Hematopoietic multipotent progenitor cell treated with erythropoietin and hydrocortisone succinate and interleukin-3 and kit ligand, for 8 days (in vitro differentiated cells): ENCODE data around the gene SYNPR.
"Not testable (repeated sequence)": the region's sequence is repeated elsewhere in the genome, so short reads cannot be mapped to it uniquely, and the experiment has no call there.

ENCODE experiments used
- DNase-seq: peaks from one replicate; pipeline ENCODE4 v3.0.0-alpha.2; 2015

The SYNPR gene

DNA sequence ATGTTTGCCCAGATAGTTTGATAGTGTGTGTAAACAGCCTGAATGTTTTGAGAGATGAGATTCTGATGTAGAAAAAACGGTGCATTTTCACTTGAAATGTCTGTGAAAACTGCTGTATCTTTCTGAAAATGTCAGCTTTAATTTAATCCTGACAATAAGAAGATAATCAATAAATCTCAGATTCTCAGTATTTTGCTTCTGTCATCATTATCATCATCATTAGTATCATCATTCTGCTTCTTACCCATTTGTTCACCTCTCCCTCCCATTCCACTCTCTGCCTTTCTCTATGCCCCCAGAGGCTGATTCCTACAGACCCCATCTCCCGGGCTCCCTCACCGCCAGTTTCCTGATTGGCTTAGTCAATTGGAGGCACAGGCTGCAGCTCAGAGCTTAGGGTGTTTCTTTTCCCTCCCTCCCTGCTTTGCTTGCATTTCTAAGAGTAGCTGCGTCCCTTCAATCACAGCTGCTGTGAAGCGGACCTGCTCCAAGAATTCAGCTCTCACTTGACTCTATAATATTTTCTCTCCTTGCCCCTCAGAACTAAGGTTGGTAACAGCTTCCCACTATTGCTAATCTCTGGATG is 366.2 kb downstream of the SYNPR start:
- DNase-seq: no peak

DNA sequence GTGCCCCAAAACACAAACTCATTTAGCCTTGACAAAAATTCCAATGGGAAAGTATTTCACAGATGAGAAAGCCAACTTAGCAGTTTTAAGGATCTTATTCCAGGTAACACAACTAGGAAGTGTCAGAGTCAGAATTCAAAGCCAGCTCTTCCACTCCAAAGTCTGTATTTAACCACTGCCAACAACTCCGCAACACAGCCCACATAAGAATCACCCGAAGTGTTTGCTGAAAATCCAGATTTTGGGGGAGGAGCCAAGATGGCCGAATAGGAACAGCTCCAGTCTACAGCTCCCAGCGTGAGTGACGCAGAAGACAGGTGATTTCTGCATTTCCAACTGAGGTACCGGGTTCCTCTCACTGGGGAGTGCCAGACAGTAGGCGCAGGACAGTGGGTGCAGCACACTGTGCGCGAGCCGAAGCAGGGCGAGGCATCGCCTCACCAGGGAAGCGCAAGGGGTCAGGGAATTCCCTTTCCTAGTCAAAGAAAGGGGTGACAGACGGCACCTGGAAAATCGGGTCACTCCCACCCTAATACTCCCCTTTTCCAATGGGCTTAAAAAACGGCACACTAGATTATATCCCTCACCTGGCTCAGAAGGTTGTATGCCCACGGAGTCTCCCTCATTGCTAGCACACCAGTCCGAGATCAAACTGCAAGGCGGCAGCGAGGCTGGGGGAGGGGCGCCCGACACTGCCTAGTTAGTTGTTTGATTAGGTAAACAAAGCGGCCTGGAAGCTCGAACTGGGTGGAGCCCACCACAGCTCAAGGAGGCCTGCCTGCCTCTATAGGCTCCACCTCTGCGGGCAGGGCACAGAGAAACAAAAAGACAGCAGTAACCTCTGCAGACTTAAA is 367.0 kb downstream of the SYNPR start:
- not testable (repeated sequence) for DNase-seq

DNA sequence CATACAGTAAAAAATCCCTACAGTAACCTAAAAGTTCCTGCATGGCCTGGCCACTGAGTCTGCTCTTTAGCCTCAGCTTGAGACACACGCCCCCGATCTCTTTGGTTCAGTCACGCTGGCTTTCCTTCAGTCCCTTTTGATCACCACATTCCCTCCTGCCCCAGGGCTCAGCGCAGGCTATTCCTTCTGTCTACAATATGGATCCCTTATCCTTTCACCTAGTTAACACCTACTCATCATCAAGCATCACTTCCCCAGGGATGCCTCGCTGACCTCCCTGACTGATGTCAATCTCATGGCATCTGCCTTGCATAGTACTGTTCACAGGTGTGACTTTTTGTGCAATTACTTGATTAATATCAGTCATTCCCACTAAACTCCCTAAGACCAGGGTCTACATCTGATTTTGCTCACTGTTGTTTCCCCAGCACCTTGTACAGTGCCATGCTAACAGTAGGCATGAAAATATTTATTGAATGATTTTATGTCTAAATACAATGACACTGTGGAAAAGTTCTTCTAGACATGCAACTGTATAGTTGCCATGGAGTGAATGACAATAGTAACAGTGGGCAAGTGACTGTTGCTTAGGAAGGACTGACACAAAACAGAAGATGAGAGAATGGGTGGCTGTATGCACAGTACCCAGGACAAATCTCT is 374.1 kb downstream of the SYNPR start, which contains the start of gene SNTN:
Gene SNTN (plus strand): TSS at position 610 of the 660 bp plus-strand sequence. CDS start 13 bp downstream, at position 623.
- DNase-seq: no peak

DNA sequence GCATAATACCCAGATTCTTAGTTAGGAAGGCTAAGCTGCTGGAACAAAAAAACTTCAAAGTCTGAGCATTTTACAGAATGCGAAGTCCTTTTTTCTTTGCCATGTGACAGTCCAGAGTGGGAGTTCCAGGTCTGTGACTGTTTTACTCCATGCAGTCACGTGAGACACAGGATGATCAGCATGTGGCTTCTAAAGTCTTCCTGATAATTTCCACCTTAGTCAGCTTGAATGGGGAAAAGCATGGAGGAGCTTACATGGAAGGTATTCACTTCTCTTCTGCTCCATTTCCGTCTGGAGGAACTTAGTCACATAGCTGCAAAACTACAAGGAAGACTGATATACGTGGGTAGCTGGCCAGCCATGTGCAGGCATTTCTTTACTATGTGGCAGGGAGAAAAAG is 376.1 kb downstream of the SYNPR start:
- DNase-seq: no peak

DNA sequence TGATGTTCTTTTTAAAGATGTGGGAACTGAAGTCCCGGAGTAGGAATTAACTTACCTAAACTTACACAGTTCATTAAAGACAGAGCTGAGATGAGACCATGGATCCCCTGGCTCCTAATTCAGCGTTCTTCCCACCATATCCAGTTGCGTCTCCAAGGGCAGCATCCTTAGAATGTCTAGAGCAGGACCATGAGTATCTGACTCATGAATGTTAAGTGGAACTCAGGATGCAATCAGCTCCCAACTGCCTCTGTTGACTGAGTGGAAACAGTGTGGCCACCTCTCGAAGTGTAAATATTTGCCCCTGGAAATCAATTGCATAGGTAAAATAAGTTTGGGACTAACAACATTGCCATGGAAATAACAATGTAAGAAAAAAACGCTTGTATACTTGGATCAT is 376.8 kb downstream of the SYNPR start:
- DNase-seq: no peak

DNA sequence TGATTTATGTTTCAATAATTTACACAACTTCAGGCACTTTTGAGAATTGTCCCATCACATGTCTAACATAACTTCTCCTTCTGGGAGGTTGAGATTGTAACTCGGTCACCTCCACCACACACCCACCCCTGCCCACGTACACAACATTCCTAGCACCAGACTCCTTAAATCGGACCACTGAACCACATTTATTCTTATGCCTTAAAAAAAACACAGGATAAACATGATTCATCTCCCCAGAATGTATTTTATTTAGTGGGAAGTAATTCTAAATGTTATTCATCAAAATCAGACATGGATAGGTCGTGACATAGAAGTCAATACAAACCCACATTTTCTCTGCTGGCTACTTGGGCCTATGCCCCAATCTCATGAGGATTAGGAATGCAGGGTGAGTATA is 377.4 kb downstream of the SYNPR start:
- DNase-seq: no peak

DNA sequence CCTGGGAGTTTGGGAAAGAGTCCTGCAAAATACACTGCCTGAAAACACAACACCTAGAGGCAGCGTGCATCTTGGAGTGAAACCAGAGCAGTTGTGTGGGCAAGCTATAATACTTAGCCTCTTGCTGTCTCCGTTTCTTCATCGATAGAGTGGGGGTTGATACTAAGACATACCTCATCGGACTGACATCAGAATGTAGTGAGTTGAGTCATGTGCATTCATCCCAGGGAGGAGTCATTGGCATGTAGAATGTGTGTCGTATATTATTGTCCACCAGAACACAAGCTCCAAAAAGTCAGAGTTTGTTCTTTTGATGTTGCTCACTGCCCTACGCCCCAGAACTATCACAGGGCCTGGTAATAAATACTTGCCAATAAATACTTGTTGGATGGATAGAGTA is 378.7 kb downstream of the SYNPR start:
- no peak for DNase-seq

DNA sequence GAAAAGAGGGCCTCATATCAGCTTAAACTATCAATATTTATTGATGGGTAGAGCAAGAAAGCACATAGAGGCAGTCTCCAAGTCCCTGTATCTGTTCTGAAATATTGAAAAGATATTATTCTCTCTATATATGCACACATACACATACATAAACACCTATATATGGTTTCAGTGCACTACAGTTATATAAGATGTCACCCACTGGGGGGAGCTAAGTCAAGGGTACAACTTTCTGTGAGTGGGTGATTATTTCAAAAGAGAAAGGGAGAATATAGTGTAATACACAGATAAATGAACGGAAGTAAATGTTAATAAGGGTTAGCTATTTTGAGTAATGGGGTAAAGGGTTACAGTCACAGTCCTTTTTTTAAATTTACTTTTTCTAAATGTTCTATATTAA is 383.1 kb downstream of the SYNPR start:
- peak; percentile 3 for DNase-seq

DNA sequence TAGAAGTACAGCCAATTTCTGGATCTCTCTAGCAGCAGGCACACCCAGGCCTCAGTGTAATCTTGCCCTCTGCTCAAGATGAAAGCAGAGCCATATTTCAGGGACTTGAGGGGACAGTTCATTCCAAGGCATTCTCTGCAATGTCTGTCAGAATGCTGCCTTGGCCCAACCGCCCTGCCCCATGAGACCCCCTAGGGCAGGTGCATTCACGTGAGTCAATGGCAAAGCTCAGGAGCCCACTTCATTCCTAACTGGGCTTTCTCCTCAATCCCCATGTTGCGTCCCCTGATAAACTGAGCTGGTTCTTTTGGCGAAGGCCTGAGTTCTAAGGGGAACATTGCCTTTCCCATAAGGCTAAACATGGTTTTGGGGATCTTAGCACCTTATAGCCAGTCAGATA is 383.9 kb downstream of the SYNPR start:
- DNase-seq: no peak

DNA sequence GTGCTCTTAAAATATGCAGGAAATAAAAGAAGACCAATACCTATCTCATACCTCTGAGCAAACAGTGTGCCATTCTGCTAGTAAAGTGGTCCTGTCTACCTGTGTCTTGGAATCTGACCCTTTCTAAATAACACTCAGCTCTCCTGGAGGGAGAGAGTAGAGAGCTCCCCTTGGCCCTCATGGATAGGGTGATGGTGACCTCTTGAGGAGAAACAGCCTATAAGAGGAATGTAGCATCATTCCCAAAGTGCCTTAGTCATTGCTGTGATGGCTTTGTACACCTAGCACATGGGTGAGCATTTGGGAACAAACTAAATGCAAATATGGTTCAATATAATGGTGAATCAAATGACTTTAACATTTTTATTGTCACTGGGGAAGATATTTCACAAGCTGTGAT is 384.4 kb downstream of the SYNPR start:
- no peak for DNase-seq
